Fibroblast of peridontal ligament (primary cell): ENCODE data around the gene LCN2.

Experiments used
- DNase-seq: peaks from one replicate; pipeline ENCODE4 v3.0.0-alpha.2; 2010; ENCODE audit errors: extremely low read depth

LCN2 gene

GRCh38 chr9:128149951-128150593, 819 bp downstream of the LCN2 start:
- no peak for DNase-seq

- no peak for DNase-seq
These were observed 1.5 kb downstream of the LCN2 start for GRCh38 chr9:128150594-128151308.

DNA sequence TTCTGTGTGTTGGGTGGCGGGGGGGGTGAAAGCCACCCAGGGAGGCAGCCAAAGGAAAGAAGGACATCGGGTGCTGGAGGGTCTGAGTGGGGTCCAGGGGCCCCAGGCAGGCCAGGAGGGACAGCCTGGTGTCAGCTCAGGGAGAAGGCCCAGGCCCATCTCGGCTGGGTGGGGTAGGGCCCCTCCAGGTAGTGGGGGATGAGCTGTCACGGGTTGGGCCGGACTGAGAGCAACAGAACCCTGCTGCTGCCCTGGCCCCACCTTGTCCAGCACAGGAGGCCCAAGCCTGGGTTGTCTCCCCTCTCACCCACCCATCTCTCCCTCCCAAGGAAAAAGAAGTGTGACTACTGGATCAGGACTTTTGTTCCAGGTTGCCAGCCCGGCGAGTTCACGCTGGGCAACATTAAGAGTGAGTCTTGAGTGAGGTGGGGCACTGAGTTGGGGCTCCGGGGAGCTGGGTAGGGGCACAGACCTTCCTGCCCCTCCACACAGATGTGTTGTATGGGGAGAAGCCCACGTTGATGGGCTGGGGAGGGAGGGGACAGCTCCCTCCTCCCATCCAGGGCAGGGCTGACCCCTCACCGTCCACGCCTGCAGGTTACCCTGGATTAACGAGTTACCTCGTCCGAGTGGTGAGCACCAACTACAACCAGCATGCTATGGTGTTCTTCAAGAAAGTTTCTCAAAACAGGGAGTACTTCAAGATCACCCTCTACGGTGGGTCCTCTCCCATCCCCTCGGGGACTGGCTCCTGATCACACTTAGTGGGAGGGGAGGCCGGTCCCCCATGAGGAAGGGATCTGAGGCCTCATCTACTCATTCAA, 2.3 kb downstream of the LCN2 start:
- DNase-seq: no peak

DNA sequence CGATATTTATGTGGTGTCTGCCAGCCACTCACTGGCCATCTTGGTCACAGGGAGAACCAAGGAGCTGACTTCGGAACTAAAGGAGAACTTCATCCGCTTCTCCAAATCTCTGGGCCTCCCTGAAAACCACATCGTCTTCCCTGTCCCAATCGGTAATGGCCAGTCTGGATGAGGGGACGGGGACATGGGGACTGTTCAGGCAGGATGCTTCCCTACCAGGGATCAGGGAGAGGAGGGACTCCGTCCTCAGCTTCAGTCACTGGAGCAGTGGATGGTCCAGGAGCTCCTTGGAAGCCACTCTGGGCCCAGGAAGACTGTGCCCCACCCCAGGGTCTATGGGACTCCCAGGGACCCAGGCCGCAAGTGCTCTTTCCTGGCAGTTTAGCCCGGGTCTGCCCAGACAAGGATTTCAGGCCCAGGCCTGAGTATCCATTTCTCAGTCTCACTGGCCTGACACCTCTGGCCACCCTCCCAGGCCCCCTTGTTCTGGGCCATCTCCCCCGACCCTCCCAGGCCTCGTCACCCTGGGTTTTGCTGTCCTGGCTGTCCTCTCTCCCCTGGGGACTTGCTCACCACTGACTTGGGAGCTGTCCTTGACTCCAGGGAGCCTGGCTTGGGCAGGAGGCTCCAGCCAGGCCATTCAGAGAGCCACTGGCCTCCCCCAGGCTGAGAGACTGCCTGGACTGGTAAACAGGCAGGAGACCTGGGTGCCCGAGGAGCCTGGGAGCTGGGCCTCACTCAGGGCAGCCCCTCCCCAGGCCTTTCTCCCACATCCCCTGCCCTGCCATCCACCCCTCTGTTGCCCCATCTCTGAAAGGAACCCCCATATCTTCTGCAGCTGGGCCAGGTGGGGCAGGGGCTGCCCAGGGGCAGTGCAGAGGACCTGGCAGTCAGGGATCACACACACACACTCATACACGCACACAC, 3.1 kb downstream of the LCN2 start:
- DNase-seq: no peak

- no peak for DNase-seq
These were observed 4.0 kb downstream of the LCN2 start for GRCh38 chr9:128153060-128153946.

GRCh38 chr9:128153947-128154695, 4.9 kb downstream of the LCN2 start:
- DNase-seq: no peak

DNA sequence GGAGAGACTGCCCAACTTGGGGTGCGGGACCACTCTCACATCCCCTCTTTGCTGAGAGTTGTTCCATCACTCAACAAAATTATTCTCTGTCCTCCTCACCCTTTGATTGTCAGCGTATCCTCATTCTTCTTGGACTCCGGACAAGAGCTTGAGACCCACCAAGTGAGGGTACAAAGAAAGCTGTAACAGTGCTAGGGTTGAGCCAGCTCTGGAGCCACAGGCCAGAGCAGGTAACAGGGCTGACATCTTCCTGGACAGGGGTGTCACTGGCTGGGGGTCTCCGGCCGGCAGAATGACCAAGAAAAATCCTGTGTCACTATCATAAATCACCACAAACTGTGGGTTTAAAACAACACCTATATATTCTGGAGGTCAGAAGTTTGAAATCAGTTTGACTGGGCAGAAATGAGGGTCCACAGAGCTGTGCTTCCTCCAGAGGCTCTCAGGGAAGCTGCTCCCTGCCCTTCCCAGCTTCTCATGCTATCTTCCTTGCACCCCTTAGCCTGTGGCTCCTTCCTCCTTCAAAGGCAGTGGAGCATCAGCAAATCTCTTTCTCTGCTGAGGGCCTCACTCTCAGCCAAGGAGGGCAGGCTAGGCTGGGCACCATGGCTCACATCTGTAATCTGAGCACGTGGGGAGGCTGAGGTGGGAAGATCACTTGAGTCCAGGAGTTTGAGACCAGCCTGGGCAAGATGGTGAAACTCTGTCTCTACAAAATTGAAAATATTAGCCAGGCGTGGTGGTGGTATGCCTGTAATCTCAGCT, 6.7 kb downstream of the LCN2 start:
- DNase-seq: no peak

DNA sequence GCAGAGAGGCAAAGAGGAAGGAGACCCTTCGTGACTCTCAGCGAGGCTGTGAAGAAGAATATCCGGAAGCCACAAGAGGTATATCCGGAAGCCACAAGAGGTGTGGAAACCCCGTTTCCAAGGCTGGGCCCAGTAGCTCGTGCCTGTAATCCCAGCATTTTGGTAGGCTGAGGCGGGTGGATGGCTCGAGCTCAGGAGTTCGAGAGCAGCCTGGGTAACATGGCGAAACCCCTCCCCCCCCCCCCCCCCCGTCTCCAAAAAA, 10.2 kb downstream of the LCN2 start:
- DNase-seq: no peak

GRCh38 chr9:128159784-128160602, 10.7 kb downstream of the LCN2 start, which contains the start of gene BBLN:
Gene BBLN (plus strand): TSS chr9:128160265. CDS start chr9:128160408, 143 bp downstream.
- DNase-seq: peak; percentile 86

GRCh38 chr9:128160603-128160987, 11.3 kb downstream of the LCN2 start:
- no peak for DNase-seq

DNA sequence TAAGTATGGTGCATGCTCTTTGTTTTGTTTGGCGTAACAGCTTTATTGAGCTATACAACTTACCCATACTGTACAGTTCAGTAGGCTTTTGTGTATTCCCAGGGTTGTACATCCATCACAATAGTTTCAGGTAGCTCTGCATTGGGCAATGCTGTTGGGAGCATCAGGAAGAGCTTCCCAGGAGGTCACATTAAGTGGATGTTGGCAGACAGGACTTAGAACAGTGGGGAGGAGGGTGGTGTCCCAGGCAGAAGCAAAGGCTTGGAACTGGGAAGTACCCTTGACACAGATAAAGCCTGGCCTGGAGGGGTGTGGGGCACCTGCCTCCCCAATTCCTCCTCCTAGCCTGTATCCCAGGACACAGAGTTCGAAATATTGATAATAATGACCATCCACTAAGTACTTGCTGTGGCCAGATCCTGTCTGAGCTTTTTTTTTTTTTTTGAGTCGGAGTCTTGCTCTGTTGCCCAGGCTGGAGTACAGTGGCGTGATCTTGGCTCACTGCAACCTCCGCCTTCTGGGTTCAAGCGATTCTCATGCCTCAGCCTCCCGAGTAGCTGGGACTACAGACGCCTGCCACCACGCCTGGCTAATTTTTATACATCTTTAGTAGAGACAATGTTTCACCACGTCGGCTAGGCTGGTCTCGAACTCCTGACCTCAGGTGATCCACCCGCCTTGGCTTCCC, 12.1 kb downstream of the LCN2 start:
- DNase-seq: peak; percentile 8

- DNase-seq: peak; percentile 56
These were observed 13.2 kb downstream of the LCN2 start for GRCh38 chr9:128162215-128163026.

DNA sequence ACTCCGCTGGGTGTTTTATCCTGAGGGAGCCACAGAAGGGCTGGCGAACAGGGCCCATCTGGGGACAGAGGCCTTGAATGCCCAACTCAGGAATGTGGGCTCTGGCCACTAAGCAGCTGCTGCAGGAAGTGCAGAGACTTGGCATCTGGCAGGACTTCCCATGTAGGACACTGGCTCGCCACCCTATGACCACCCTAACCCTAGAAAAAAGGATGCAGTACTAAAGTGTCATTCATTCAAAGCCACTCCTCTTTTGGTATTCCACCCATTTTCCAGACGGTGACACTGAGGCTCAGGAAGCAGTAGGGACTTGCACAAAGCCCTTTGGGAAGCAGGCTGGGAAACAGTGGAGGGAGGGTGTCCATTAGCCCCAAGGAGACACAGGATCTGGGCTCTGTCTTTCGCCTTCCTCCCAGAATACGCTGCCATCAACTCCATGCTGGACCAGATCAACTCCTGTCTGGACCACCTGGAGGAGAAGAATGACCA, 13.8 kb downstream of the LCN2 start:
- DNase-seq: no peak

DNA sequence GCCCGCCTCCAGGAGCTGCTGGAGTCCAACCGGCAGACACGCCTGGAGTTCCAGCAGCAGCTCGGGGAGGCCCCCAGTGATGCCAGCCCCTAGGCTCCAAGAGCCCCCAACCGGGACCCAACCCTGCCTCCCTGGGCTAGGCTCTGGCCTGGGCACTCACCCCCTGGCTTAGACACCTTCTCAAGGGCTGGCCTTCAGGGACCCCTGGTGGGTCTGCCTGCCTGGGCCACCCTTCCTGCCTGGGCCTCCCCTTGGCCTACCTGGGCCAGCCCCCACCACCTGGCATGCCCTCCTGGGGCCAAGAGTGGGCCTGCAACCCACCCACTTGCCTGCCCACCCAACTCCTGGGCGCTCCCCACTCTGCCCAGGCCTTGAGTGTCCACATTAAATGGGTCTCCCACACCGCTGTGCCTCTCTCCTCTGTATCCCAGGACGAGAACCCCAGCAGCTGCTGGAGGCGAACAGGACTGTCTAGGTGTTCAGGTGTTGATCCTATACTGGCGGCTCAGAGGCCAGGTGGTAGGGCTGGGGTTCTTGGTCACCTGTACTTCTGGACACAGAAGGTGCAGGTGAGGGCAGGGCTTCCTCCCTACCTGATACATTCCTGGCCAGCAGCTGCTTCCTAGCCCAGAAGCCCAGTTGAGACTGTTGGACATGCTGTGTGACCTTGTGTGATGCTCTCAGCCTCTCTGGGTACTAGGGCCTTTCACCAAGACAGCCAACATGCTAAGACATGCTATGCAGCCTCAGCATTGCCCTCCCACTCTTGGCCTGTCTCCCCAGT, 14.5 kb downstream of the LCN2 start:
- no peak for DNase-seq

DNA sequence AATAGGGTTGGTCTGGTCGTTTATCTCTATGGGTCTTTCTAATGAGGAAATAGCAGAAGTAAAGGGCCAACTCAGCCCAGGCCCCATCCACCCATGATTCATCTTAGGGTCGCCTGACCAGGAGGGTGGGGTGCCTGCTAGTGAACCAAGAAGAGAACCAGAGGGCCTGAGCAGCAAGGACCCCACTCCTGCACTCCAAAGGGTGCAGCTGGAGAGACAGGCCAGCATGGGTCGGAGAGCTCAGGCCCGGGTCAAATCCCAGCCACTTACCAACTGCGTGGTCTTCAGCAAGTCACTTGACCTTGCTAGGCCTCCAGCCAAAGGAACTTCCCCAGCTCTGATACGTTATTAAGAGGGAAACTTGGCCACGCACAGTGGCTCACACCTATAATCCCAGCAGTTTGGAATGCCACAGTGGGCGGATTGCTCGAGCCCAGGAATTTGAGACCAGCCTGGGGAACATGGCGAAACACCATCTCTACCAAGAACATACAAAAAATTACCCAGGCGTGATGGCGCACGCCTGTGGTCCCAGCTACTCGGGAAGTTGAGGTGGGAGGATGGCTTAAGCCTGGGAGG, 15.1 kb downstream of the LCN2 start:
- DNase-seq: no peak

GRCh38 chr9:128166169-128166568, 16.9 kb downstream of the LCN2 start:
- DNase-seq: no peak
